Small intestine (tissue), 7 donors: ENCODE results near the gene SAPCD2. TPM values are rescaled to one million over a fixed set of nuclear protein-coding genes. Genes with fewer than 3 reads are reported as not detected.

Experiments
- DNase-seq, 2 donors: peaks; one replicate each; pipeline versions ENCODE4 v3.0.0 to v3.0.0-alpha.2; 2013
- FAIRE-seq: peaks from 2 replicates; lab custom pipeline; 2012; peaks lifted over from hg19 to GRCh38; lab: Jason Lieb, UNC
- H3K27ac ChIP-seq, 3 donors: one replicate each; pipeline ENCODE4 v1.5.1; 2013; ENCODE audit warnings: low read length in 2 of 3, mild to moderate bottlenecking in 2 of 3, control low read depth in 1 of 3, inconsistent platforms in 1 of 3, low read depth in 1 of 3, moderate library complexity in 1 of 3
- H3K27me3 ChIP-seq, 3 donors: one replicate each; pipeline ENCODE4 v1.6.1; 2013; ENCODE audit warnings: low read length in 3 of 3, inconsistent platforms in 1 of 3; ENCODE audit not compliant: control insufficient read depth in 3 of 3, insufficient read depth in 3 of 3
- H3K36me3 ChIP-seq, 3 donors: one replicate each; pipeline ENCODE4 v1.6.1; 2013; ENCODE audit warnings: low read length in 3 of 3, inconsistent platforms in 1 of 3, low read depth in 1 of 3, mild to moderate bottlenecking in 1 of 3, moderate library complexity in 1 of 3; ENCODE audit not compliant: control insufficient read depth in 3 of 3, insufficient read depth in 2 of 3
- H3K4me1 ChIP-seq, 3 donors: one replicate each; pipeline ENCODE4 v1.6.1; 2013; ENCODE audit warnings: low read length in 2 of 3, inconsistent platforms in 1 of 3, low read depth in 1 of 3, mild to moderate bottlenecking in 1 of 3, moderate library complexity in 1 of 3; ENCODE audit not compliant: control insufficient read depth in 3 of 3, insufficient read depth in 2 of 3
- H3K4me3 ChIP-seq, 3 donors: one replicate each; pipeline ENCODE4 v1.5.1; 2013; ENCODE audit warnings: low read length in 3 of 3, control low read depth in 1 of 3, inconsistent platforms in 1 of 3, low read depth in 1 of 3, mild to moderate bottlenecking in 1 of 3, moderate library complexity in 1 of 3
- H3K9me3 ChIP-seq, 2 donors: one replicate each; pipeline ENCODE4 v1.6.1; 2013; ENCODE audit warnings: low read depth in 1 of 2, low read length in 1 of 2; ENCODE audit not compliant: control insufficient read depth in 2 of 2, insufficient read depth in 1 of 2
- WGBS, 3 donors: extraction: QIAGEN DNeasy Blood & Tissue Kit; methylation state at CpG; one replicate each; pipeline ENCODE4 v1.1.7; 2013; 5-methylcytosine and 5-hydroxymethylcytosine counted together
- polyA plus RNA-seq, 4 donors: library from polyadenylated mRNA; stranded (reverse) in 3 of 4; unstranded in 1 of 4; fragments of 200-250 nt in 3 of 4; fragments of 120-200 nt in 1 of 4; gene quantifications; one replicate each; pipeline versions ENCODE4 v1.2.1 to v1.2.3, GENCODE V29; 2013
- donor health status: healthy with polysubstance abuse.
- donor health status: control.
- donor health status: control.
- donor health status: Bipolar disorder and iron deficiency.
- donor health status: healthy.

SAPCD2 gene
- polyA plus RNA-seq, 4 donors, result 0.81 to 22.2 (median 7.0) TPM

DNA sequence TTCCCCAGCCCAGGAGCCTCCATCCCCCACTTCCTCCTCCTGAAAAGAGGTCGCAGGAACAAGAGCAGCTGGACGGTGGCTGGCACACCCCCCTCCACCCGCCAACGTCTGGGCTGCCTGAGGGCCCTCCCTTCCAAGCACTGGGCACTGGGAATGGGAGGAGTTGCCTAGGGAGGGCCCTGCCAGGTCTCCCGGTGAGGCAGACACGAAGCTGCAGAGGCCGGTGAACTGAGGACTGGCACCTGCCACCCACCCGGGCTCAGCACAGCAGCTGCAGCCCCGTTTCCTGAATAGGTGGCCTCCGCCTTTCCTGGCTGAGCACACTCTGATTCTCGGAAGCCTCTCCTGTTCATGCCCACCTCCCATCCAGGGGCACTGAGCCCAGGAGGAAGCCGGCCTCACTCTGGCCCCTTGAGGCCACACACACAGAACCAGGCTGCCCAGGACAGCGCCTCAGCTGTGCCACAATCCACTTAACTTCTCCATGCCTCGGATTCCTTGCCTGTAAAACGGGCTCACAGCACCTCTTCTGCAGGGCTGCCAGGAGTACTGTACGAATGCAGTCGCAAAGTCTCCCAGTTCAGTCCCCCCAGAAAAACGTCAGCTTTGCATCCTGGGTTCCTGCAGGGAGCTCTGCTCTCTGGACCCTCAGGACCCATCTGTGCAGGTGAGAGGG is 25.7 kb downstream of the SAPCD2 start:
- Histone ChIP-seq H3K9me3 (no peaks in the 10 kb centered on the region), H3K4me3 (peak overlapping the region; percentile 29 to 55 (median 46)), H3K4me1 (peaks cover 0 to 24% (median 2%) of the 10 kb centered on the region in 3 donors), H3K27ac (peak overlapping the region in 1 of 3 donors; percentile 55), H3K36me3 (peaks cover 0 to 9% (median 0%) of the 10 kb centered on the region in 3 donors), H3K27me3 (peaks cover 0 to 58% (median 6%) of the 10 kb centered on the region in 3 donors)
- FAIRE-seq, result no peak
- 9 to 33% (median 19%) methylated on average over 18 of the region's 18 CpGs for WGBS, 3 donors
- no peak for DNase-seq

DNA sequence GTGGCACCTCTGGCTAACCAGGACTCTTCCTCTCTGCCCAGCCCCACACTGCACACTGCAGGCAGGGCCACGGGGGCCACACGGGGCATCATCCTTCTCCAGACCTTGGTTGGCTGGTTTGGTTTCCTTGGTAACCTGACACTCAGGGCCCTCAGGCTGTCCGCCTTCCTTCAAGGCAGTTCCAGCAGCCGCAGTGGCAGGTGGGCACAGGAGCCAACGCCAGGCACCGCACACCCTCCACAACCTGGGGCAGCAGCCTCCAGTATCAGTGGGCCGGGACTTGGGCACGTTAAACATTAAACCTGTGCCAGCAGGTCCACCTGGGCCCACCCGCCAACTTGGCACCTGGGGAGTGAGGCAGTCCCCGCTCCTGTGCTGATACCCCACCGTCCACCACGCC is 26.3 kb downstream of the SAPCD2 start:
- Histone ChIP-seq H3K27me3 (peaks cover 0 to 52% (median 3%) of the 10 kb centered on the region in 3 donors), H3K4me3 (no peak overlapping the region), H3K36me3 (peaks cover 0 to 15% (median 0%) of the 10 kb centered on the region in 3 donors), H3K4me1 (peaks cover 0 to 24% (median 2%) of the 10 kb centered on the region in 3 donors), H3K9me3 (no peaks in the 10 kb centered on the region), H3K27ac (peak overlapping the region in 1 of 3 donors; percentile 55)
- no peak for FAIRE-seq
- 8 to 51% (median 23%) methylated on average over 11 to 12 of the region's 12 CpGs for WGBS, 3 donors
- no peak for DNase-seq

DNA sequence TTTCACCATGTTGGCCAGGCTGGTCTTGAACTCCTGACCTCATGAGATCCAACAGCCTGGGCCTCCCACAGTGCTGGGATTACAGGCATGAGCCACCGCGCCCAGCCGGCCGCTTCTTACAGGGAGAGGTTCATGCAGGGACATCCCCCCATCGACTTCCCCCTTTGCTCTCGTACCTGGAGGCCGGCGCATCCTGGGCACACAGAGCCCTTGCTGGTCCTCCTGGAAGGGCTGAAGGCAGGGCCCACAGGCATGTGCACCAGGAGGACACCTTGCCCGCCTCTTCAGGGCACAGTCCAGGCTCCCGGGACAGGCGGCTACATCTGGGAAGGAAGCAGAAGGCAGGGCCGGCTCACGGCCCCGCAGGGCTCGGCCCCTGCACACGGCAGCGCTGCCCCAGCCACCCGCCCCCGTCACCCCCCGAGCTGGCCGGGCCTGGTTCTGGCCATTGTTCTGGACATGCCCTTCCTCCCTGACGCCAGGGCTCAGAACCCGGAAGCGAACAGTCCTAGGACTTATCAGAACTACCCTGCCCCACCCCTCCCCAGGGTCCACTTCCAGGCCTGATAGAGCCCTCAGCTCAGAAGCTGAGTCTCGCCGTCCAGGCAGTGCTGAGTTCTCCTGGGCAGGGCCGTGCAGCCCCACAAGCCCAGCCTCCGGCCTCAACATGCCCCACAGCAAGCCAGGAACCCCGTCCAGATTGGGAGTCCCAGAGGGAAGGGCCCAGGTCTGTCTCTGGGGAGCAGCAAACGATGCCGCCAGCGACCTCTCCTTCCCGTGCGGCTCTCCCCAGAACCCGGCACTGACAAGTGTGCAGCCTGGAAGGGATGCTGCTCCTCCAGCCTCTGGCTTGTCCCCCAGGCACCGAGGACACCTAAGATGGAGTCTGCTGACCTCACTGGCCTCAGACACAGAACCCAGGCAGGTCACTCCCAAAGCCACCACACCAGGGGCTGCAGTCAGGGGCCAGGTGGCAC is 27.3 kb downstream of the SAPCD2 start:
- DNase-seq, result peak in 1 of 2 donors; percentile 84
- Histone ChIP-seq H3K36me3 (peaks cover 0 to 20% (median 0%) of the 10 kb centered on the region in 3 donors), H3K9me3 (no peaks in the 10 kb centered on the region), H3K27me3 (peaks cover 0 to 43% (median 3%) of the 10 kb centered on the region in 3 donors), H3K4me3 (no peak overlapping the region), H3K27ac (peak overlapping the region in 1 of 3 donors; percentile 55), H3K4me1 (peaks cover 0 to 24% (median 2%) of the 10 kb centered on the region in 3 donors)
- WGBS, 3 donors, result 30 to 64% (median 55%) methylated on average over 29 to 36 of the region's 36 CpGs
- FAIRE-seq, result no peak

DNA sequence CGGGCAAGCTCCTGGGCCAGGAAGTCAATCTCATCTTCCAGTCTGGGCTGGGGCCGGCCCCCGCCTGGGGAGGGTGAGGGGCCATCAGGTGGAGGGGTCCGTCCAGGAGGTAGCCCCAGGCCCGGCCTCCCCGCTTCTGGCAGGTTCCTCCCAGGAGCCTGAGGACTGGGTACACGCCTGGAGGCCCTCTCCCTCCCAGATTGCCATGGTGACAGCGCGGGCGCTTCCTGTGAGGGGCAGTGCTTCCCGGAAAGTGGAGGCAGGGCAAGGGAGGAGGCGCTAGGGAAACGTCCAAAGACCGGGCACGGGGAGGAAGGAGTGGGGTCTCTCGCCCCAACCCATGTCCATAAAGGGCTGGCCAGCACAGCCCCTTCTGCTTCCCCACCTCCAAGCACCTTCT is 29.2 kb downstream of the SAPCD2 start:
- no peak for FAIRE-seq
- H3K27ac ChIP-seq, result no peak overlapping the region
- H3K4me3 ChIP-seq, result no peak overlapping the region
- H3K27me3 ChIP-seq, result peaks cover 0 to 24% (median 0%) of the 10 kb centered on the region in 3 donors
- 63 to 73% (median 71%) methylated on average over 16 of the region's 16 CpGs for WGBS, 3 donors
- no peak for DNase-seq
- H3K9me3 ChIP-seq, result no peaks in the 10 kb centered on the region
- peaks cover 0 to 22% (median 0%) of the 10 kb centered on the region in 3 donors for H3K36me3 ChIP-seq
- peaks cover 0 to 20% (median 0%) of the 10 kb centered on the region in 3 donors for H3K4me1 ChIP-seq

DNA sequence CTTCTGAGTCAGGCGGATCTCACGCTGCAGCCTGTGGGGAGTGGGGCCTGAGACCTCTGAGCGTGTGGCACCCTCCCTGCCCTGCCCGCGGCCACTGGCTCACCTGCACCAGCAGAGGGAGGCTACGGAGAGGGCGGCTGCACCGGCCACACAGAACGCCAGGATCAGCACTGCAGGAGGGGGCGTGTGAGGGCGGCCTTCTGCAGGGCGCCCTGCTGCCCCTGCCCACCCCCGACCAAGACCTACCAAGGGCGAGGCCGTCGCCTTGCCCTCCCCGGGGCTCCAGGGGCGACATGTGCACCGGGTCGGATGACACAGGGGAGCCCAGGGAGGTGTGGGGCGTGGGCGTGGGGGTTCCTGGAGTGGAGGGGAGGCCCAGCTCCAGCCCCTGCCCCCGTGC is 29.8 kb downstream of the SAPCD2 start:
- no peak for DNase-seq
- Histone ChIP-seq H3K27ac (no peak overlapping the region), H3K9me3 (no peaks in the 10 kb centered on the region), H3K36me3 (peaks cover 0 to 22% (median 0%) of the 10 kb centered on the region in 3 donors), H3K4me1 (peaks cover 0 to 21% (median 0%) of the 10 kb centered on the region in 3 donors), H3K4me3 (no peak overlapping the region), H3K27me3 (peaks cover 0 to 21% (median 0%) of the 10 kb centered on the region in 3 donors)
- WGBS, 3 donors, result 85 to 91% (median 87%) methylated on average over 16 to 23 of the region's 23 CpGs
- FAIRE-seq, result no peak

DNA sequence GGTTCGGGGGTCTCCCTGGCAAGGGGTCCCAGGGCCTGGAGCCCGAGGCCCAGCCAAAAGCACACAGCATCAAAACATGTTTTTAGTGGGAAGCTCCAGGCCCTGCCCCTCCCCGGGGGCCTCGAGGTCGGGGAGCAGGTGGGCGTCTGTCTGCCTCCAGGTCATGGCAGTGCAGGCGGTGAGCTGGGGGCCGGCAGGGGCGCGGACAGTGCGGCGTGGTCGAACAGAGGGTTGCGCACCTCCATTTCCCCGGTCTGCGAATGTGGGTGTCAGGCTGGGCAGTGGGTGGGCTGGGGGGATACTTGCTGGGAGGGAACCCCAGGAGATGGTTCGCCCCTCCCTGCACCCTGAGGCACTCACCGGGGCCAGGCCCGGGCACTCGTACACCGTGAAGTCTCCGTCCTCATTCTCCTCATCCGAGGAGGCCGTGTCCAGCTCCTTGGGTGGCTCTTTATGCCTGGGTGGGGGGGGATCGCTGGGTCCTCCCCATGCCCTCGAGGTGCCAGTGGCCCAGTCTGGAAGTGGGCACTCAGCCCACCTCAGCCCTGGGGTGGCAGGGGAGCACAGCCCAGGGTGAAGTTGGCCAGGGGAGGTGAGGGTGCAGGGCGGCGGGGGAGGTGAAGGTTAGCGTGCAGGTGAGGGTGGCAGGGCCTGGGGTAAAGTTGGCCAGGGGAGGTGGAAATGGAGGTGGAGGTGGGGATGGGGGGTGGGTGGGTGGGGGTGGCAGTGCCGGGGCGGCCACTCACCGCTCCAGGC is 30.6 kb downstream of the SAPCD2 start:
- H3K36me3 ChIP-seq, result peaks cover 0 to 22% (median 0%) of the 10 kb centered on the region in 3 donors
- H3K27ac ChIP-seq, result no peak overlapping the region
- peaks cover 0 to 20% (median 0%) of the 10 kb centered on the region in 3 donors for H3K4me1 ChIP-seq
- no peaks in the 10 kb centered on the region for H3K9me3 ChIP-seq
- no peak overlapping the region for H3K4me3 ChIP-seq
- DNase-seq (no peak), FAIRE-seq (no peak)
- 86 to 90% (median 88%) methylated on average over 27 to 32 of the region's 32 CpGs for WGBS, 3 donors
- H3K27me3 ChIP-seq, result peaks cover 0 to 13% (median 0%) of the 10 kb centered on the region in 3 donors

DNA sequence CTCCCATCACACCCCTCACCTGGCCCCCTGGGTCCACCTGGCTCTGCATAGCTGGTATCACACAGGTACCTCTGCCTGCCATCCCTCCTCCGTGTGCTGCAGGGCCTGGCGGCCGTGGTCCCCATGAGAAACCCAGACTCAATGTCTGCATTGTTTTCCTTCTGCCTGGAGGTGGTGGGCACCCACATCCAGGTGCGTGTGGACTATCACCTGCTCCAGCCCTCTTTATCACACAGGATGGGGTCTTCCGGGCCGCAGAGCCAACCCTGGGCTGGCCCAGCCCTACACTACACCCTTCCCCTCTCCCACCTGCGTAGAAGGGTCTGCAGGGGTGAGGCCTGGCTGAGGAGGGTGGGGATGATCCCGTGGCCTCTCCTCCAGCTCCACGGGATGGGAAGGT is 31.4 kb downstream of the SAPCD2 start:
- no peak for DNase-seq
- no peak overlapping the region for H3K4me3 ChIP-seq
- no peak overlapping the region for H3K27ac ChIP-seq
- H3K27me3 ChIP-seq, result peaks cover 0 to 5% (median 0%) of the 10 kb centered on the region in 3 donors
- peaks cover 0 to 22% (median 0%) of the 10 kb centered on the region in 3 donors for H3K36me3 ChIP-seq
- WGBS, 3 donors, result 79 to 94% (median 87%) methylated on average over 9 of the region's 9 CpGs
- H3K4me1 ChIP-seq, result peaks cover 0 to 17% (median 0%) of the 10 kb centered on the region in 3 donors
- no peaks in the 10 kb centered on the region for H3K9me3 ChIP-seq
- FAIRE-seq, result no peak
